Measurements from ENCODE around the gene SLX9.

DNA sequence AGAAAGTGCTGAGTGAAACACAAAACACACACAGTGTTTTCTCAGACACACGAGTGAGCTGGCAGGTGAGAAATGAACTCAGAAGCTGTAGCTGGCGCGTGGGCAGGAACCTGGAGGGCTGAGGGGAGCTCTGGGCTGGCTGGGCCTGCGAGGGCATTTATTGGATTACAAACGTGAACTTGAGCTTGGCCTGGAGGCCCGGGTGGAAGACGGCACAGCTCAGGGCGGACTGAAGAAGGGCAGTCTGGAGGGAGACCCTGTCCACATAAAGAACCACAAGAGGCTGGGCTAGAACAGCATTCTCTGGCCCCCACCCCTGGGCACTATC is 82.5 kb downstream of the SLX9 start:
- TF ChIP-seq, protein P1, sequence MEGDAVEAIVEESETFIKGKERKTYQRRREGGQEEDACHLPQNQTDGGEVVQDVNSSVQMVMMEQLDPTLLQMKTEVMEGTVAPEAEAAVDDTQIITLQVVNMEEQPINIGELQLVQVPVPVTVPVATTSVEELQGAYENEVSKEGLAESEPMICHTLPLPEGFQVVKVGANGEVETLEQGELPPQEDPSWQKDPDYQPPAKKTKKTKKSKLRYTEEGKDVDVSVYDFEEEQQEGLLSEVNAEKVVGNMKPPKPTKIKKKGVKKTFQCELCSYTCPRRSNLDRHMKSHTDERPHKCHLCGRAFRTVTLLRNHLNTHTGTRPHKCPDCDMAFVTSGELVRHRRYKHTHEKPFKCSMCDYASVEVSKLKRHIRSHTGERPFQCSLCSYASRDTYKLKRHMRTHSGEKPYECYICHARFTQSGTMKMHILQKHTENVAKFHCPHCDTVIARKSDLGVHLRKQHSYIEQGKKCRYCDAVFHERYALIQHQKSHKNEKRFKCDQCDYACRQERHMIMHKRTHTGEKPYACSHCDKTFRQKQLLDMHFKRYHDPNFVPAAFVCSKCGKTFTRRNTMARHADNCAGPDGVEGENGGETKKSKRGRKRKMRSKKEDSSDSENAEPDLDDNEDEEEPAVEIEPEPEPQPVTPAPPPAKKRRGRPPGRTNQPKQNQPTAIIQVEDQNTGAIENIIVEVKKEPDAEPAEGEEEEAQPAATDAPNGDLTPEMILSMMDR (IDR thresholded peaks at IDR 0.05; ENCODE audit: insufficient read depth, low read depth, low read length) = no peak
- no peak for TF ChIP-seq EZH2 (IDR thresholded peaks at IDR 0.05; ENCODE audit: insufficient read depth, low read length)

Data from astrocyte (in vitro differentiated cells and primary cell).